Astrocyte (in vitro differentiated cells and primary cell): Measurements from ENCODE around the gene GCM1. TPM values are rescaled to one million over a fixed set of nuclear protein-coding genes. Genes with fewer than 3 reads are reported as not detected.

Experiments
- DNase-seq: peaks from one replicate; pipeline ENCODE4 v3.0.0-alpha.2; 2010; ENCODE audit warnings: low read depth
- FAIRE-seq: peaks from 2 replicates; lab custom pipeline; 2011; peaks lifted over from hg19 to GRCh38; lab: Jason Lieb, UNC
- H2AFZ ChIP-seq: 2 replicates; pipeline ENCODE4 v1.6.0; 2012; ENCODE audit warnings: low read depth, low read length, inconsistent platforms
- H3K27ac ChIP-seq: 2 replicates; pipeline ENCODE4 v1.5.1; 2011; ENCODE audit warnings: low read depth, low read length, inconsistent platforms
- H3K27me3 ChIP-seq: 2 replicates; pipeline ENCODE4 v1.6.0; 2011; ENCODE audit warnings: low read length, inconsistent platforms; ENCODE audit not compliant: insufficient read depth
- H3K36me3 ChIP-seq: 2 replicates; pipeline ENCODE4 v1.5.1; 2011; ENCODE audit warnings: low read length, inconsistent platforms; ENCODE audit not compliant: insufficient read depth
- H3K4me1 ChIP-seq: 2 replicates; pipeline ENCODE4 v1.5.1; 2011; ENCODE audit warnings: low read length, inconsistent platforms; ENCODE audit not compliant: insufficient read depth
- H3K4me2 ChIP-seq: 2 replicates; pipeline ENCODE4 v1.6.0; 2012; ENCODE audit warnings: low read length, inconsistent platforms
- H3K4me3 ChIP-seq: 2 replicates; pipeline ENCODE4 v1.5.1; 2011; ENCODE audit warnings: low read depth, mild to moderate bottlenecking, low read length, inconsistent platforms; ENCODE audit not compliant: insufficient read depth
- H3K79me2 ChIP-seq: 2 replicates; pipeline ENCODE4 v1.6.0; 2012; ENCODE audit warnings: mild to moderate bottlenecking, low read length, inconsistent platforms; ENCODE audit not compliant: insufficient read depth
- H3K9ac ChIP-seq: 2 replicates; pipeline ENCODE4 v1.6.0; 2012; ENCODE audit warnings: mild to moderate bottlenecking, low read length, inconsistent platforms
- H3K9me3 ChIP-seq: 2 replicates; pipeline ENCODE4 v1.5.1; 2012; ENCODE audit warnings: low read depth, mild to moderate bottlenecking, low read length, inconsistent platforms; ENCODE audit not compliant: insufficient read depth
- H4K20me1 ChIP-seq: 2 replicates; pipeline ENCODE4 v1.6.0; 2012; ENCODE audit warnings: low read length, inconsistent platforms; ENCODE audit not compliant: insufficient read depth
- H3K27ac Mint-ChIP-seq: one replicate; pipeline ENCODE4 v1.8.0; 2021; ENCODE audit warnings: mild to moderate bottlenecking, mixed read lengths; ENCODE audit not compliant: unreplicated experiment
- H3K27me3 Mint-ChIP-seq: one replicate; pipeline ENCODE4 v1.8.0; 2021; ENCODE audit warnings: low read depth, mixed read lengths; ENCODE audit not compliant: unreplicated experiment
- H3K36me3 Mint-ChIP-seq: one replicate; pipeline ENCODE4 v1.8.0; 2021; ENCODE audit warnings: low read depth, mixed read lengths; ENCODE audit not compliant: unreplicated experiment
- H3K4me1 Mint-ChIP-seq: one replicate; pipeline ENCODE4 v1.8.0; 2021; ENCODE audit warnings: low read depth, mixed read lengths; ENCODE audit not compliant: unreplicated experiment
- H3K4me3 Mint-ChIP-seq: one replicate; pipeline ENCODE4 v1.8.0; 2021; ENCODE audit warnings: mild to moderate bottlenecking, moderate library complexity, mixed read lengths; ENCODE audit not compliant: unreplicated experiment
- H3K9me3 Mint-ChIP-seq: one replicate; pipeline ENCODE4 v1.8.0; 2021; ENCODE audit warnings: mild to moderate bottlenecking, mixed read lengths; ENCODE audit not compliant: unreplicated experiment
- CTCF ChIP-seq: IDR thresholded peaks from 2 replicates; pipeline ENCODE4 v1.5.1; 2011; ENCODE audit warnings: low read depth, mild to moderate bottlenecking, inconsistent platforms, low read length, moderate library complexity; ENCODE audit not compliant: insufficient read depth
- EZH2 ChIP-seq: IDR thresholded peaks from 2 replicates; pipeline ENCODE4 v1.6.1; 2012; ENCODE audit warnings: mild to moderate bottlenecking, low read length, inconsistent platforms; ENCODE audit not compliant: insufficient read depth
- total RNA-seq: library from RNA; stranded (reverse); gene quantifications from 2 replicates; pipeline ENCODE4 v1.2.1, GENCODE V29; 2021

GCM1 gene
- total RNA-seq, 1 donor from 2014 or later: not detected

- H3K36me3 ChIP-seq: no peaks in the 10 kb centered on the region
- H3K27ac ChIP-seq: no peak overlapping the region
- no peaks in the 10 kb centered on the region for H3K36me3 Mint-ChIP-seq
- H3K4me1 ChIP-seq: no peaks in the 10 kb centered on the region
- H3K27me3 Mint-ChIP-seq: no peaks in the 10 kb centered on the region
- H3K9me3 Mint-ChIP-seq: peaks cover 1% of the 10 kb centered on the region
- no peak for DNase-seq
- H3K27ac Mint-ChIP-seq: no peak overlapping the region
- H3K27me3 ChIP-seq: no peaks in the 10 kb centered on the region
- H3K4me3 ChIP-seq: no peak overlapping the region
- H4K20me1 ChIP-seq: no peaks in the 10 kb centered on the region
- H3K4me2 ChIP-seq: no peak overlapping the region
- no peak for FAIRE-seq
- H3K4me3 Mint-ChIP-seq: no peak overlapping the region
- H2AFZ ChIP-seq: no peak overlapping the region
- no peaks in the 10 kb centered on the region for H3K9me3 ChIP-seq
- no peaks in the 10 kb centered on the region for H3K4me1 Mint-ChIP-seq
- no peak for TF ChIP-seq CTCF
- H3K79me2 ChIP-seq: no peaks in the 10 kb centered on the region
- H3K9ac ChIP-seq: no peak overlapping the region
Measured at GRCh38 chr6:53151676-53152075, 3.0 kb upstream of the GCM1 start.

DNA sequence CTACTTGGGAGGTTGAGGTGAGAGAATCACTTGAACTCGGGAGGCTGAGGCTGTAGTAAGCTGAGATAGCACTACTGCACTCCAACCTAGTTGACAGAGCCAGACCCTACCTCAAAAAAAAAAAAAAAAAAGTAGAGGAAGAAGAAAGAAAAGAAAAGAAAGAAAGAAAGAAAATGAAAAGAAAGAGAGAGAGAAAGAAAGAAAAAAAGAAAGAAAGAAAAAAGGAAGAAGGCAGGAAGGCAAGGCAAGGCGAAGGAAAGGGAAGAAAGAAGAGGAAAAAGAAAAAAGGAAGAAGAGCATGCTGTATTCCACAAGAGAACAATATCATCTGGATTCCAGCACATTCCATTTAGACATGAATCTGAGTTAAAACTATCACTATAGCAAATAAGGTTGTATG is 3.8 kb downstream of the GCM1 start:
- H3K9ac ChIP-seq: no peak overlapping the region
- TF ChIP-seq CTCF (no peak), EZH2 (no peak)
- FAIRE-seq (no peak), DNase-seq (no peak)
- H3K4me3 ChIP-seq: no peak overlapping the region
- H3K4me2 ChIP-seq: no peak overlapping the region
- no peak overlapping the region for H2AFZ ChIP-seq
- no peak overlapping the region for H3K27ac ChIP-seq
- H3K9me3 ChIP-seq: no peaks in the 10 kb centered on the region
- H4K20me1 ChIP-seq: no peaks in the 10 kb centered on the region
- no peaks in the 10 kb centered on the region for H3K36me3 ChIP-seq
- no peaks in the 10 kb centered on the region for H3K27me3 ChIP-seq
- Mint-ChIP-seq H3K36me3 (no peaks in the 10 kb centered on the region), H3K9me3 (no peaks in the 10 kb centered on the region), H3K4me3 (no peak overlapping the region), H3K27ac (no peak overlapping the region), H3K4me1 (no peaks in the 10 kb centered on the region), H3K27me3 (no peaks in the 10 kb centered on the region)
- no peaks in the 10 kb centered on the region for H3K4me1 ChIP-seq
- no peaks in the 10 kb centered on the region for H3K79me2 ChIP-seq

DNA sequence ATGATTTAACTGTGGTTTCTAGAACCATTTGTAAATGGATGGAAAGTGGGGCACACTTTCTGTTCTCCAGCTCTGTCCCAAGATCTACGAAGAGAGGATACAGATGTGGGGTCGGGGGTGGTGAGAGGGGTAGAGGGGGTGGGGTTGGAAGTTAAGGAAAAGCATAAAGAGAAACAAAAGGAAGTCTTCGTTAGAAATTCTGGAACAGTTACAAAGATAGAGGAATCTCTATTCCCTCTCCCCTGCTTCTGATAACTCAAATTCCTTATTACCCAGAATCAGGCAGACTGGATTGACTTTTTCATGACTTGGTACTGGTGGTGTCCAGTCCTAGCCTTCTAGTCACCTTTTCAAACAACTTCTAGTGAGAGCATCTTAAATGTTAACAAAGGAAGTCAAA is 4.9 kb downstream of the GCM1 start:
- FAIRE-seq: no peak
- Histone ChIP-seq H3K27me3 (no peaks in the 10 kb centered on the region), H3K4me1 (no peaks in the 10 kb centered on the region), H3K9me3 (no peaks in the 10 kb centered on the region), H4K20me1 (no peaks in the 10 kb centered on the region), H3K36me3 (no peaks in the 10 kb centered on the region), H3K27ac (no peak overlapping the region), H3K79me2 (no peaks in the 10 kb centered on the region), H3K4me3 (no peak overlapping the region), H3K4me2 (no peak overlapping the region), H2AFZ (no peak overlapping the region), H3K9ac (no peak overlapping the region)
- no peak overlapping the region for H3K4me3 Mint-ChIP-seq
- TF ChIP-seq EZH2: no peak
- TF ChIP-seq CTCF: no peak
- H3K27me3 Mint-ChIP-seq: no peaks in the 10 kb centered on the region
- no peaks in the 10 kb centered on the region for H3K4me1 Mint-ChIP-seq
- H3K9me3 Mint-ChIP-seq: no peaks in the 10 kb centered on the region
- no peak overlapping the region for H3K27ac Mint-ChIP-seq
- H3K36me3 Mint-ChIP-seq: no peaks in the 10 kb centered on the region
- DNase-seq: no peak
